Loucy (cell line): ENCODE measurements around the gene TBC1D1.
A peak's percentile ranks its signal among the peaks of the same experiment; 100 is the strongest.

Experiments used
- H2AFZ ChIP-seq: fragments of 200-600 bp; sonication (generic); 2 replicates; pipeline ENCODE4 v1.6.0; 2016; ENCODE audit warnings: antibody characterized with exemption, mild to moderate bottlenecking, low read length, moderate library complexity
- H3F3A ChIP-seq: fragments of 200-600 bp; 2 replicates; pipeline ENCODE4 v1.6.0; 2016; ENCODE audit warnings: antibody characterized with exemption, low read depth, mild to moderate bottlenecking
- H3K27me3 ChIP-seq: fragments of 200-600 bp; sonication (generic); 2 replicates; pipeline ENCODE4 v1.6.1; 2014; ENCODE audit warnings: low read length, mild to moderate bottlenecking; ENCODE audit not compliant: insufficient read depth, poor library complexity, severe bottlenecking
- H3K36me3 ChIP-seq: fragments of 200-600 bp; sonication (generic); 2 replicates; pipeline ENCODE4 v1.6.1; 2016; ENCODE audit warnings: low read length; ENCODE audit not compliant: insufficient read depth
- H3K4me1 ChIP-seq: fragments of 200-600 bp; sonication (generic); 2 replicates; pipeline ENCODE4 v1.5.1; 2014; ENCODE audit warnings: low read length, mild to moderate bottlenecking; ENCODE audit not compliant: insufficient read depth, poor library complexity, severe bottlenecking
- H3K4me2 ChIP-seq: fragments of 200-600 bp; sonication (generic); 2 replicates; pipeline ENCODE4 v1.6.0; 2014; ENCODE audit warnings: antibody characterized with exemption, low read length, low read depth, mild to moderate bottlenecking; ENCODE audit not compliant: poor library complexity, severe bottlenecking
- H3K4me3 ChIP-seq: fragments of 200-600 bp; sonication (generic); 2 replicates; pipeline ENCODE4 v1.5.1; 2014; ENCODE audit warnings: low read length, mild to moderate bottlenecking, mixed read lengths; ENCODE audit not compliant: poor library complexity, severe bottlenecking
- H3K79me2 ChIP-seq: fragments of 200-600 bp; sonication (generic); 2 replicates; pipeline ENCODE4 v1.6.1; 2014; ENCODE audit warnings: low read length; ENCODE audit not compliant: insufficient read depth
- H3K9ac ChIP-seq: fragments of 200-600 bp; sonication (generic); 2 replicates; pipeline ENCODE4 v1.6.0; 2014; ENCODE audit warnings: mild to moderate bottlenecking, low read depth, low read length, moderate library complexity; ENCODE audit not compliant: poor library complexity, severe bottlenecking
- H3K9me2 ChIP-seq: fragments of 200-600 bp; sonication (generic); replicated peaks from 2 replicates; pipeline ENCODE4 v1.6.1; 2016; ENCODE audit warnings: low read depth, low read length, mixed read lengths
- H3K9me3 ChIP-seq: fragments of 200-600 bp; sonication (generic); 2 replicates; pipeline ENCODE4 v1.6.1; 2014; ENCODE audit warnings: mild to moderate bottlenecking, antibody characterized with exemption, low read length, low read depth; ENCODE audit not compliant: insufficient read depth
- H4K20me1 ChIP-seq: fragments of 200-600 bp; sonication (generic); 2 replicates; pipeline ENCODE4 v1.6.0; 2014; ENCODE audit warnings: antibody characterized with exemption, low read length, mild to moderate bottlenecking; ENCODE audit not compliant: insufficient read depth, poor library complexity, severe bottlenecking
- EZH2phosphoT487 ChIP-seq: fragments of 200-600 bp; IDR thresholded peaks from 2 replicates; pipeline ENCODE4 v1.6.1; 2018; ENCODE audit warnings: antibody characterized with exemption, mild to moderate bottlenecking, moderate library complexity, borderline replicate concordance
- TF ChIP-seq, protein P1 (sequence below): fragments of 200-600 bp; sonication (generic); conservative IDR thresholded peaks from 2 replicates; pipeline ENCODE4 v1.5.1; 2014; ENCODE audit warnings: mild to moderate bottlenecking, antibody characterized with exemption, low read length

The TBC1D1 gene

DNA sequence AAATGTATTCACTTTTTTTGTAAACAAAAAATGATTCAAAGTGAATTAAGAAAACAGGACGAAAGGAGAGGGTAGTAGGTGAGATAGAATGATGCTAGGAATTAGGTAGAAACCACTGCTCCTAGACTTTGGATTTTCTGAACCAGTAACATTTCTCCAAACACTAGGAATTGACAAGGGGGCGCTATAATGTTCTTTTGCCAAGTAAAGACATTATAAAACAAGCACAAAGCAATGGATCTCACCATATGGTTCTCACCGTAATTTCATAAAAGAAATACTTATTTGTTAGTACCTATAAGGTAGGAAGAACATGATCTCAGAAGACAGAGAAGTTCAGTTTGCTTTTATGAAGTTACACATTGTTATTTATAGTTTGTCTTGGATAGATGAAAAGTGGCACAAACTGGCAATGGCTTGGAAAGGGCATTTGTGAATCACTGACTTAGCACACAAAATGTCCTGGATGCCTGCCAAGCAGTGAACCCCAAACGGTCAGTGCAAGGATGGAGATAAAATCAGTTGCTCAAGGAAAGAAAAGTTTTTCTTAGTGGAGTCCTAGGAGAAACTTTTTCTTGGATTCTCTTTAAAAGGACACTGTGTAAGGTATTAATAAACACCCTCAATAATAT, 8.1 kb upstream of the TBC1D1 start:
- Histone ChIP-seq H3K9me3 (no peaks in the 10 kb centered on the region), H3K79me2 (no peaks in the 10 kb centered on the region), H3K4me2 (no peak overlapping the region), H2AFZ (no peak overlapping the region), H3F3A (no peaks in the 10 kb centered on the region), H3K9me2 (no peaks in the 10 kb centered on the region), H3K4me1 (peaks cover 8% of the 10 kb centered on the region), H3K36me3 (no peaks in the 10 kb centered on the region), H4K20me1 (no peaks in the 10 kb centered on the region), H3K27me3 (no peaks in the 10 kb centered on the region), H3K4me3 (no peak overlapping the region), H3K9ac (no peak overlapping the region)
- no peak for TF ChIP-seq EZH2phosphoT487
- TF ChIP-seq, protein P1, sequence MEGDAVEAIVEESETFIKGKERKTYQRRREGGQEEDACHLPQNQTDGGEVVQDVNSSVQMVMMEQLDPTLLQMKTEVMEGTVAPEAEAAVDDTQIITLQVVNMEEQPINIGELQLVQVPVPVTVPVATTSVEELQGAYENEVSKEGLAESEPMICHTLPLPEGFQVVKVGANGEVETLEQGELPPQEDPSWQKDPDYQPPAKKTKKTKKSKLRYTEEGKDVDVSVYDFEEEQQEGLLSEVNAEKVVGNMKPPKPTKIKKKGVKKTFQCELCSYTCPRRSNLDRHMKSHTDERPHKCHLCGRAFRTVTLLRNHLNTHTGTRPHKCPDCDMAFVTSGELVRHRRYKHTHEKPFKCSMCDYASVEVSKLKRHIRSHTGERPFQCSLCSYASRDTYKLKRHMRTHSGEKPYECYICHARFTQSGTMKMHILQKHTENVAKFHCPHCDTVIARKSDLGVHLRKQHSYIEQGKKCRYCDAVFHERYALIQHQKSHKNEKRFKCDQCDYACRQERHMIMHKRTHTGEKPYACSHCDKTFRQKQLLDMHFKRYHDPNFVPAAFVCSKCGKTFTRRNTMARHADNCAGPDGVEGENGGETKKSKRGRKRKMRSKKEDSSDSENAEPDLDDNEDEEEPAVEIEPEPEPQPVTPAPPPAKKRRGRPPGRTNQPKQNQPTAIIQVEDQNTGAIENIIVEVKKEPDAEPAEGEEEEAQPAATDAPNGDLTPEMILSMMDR, result peak; percentile 52

DNA sequence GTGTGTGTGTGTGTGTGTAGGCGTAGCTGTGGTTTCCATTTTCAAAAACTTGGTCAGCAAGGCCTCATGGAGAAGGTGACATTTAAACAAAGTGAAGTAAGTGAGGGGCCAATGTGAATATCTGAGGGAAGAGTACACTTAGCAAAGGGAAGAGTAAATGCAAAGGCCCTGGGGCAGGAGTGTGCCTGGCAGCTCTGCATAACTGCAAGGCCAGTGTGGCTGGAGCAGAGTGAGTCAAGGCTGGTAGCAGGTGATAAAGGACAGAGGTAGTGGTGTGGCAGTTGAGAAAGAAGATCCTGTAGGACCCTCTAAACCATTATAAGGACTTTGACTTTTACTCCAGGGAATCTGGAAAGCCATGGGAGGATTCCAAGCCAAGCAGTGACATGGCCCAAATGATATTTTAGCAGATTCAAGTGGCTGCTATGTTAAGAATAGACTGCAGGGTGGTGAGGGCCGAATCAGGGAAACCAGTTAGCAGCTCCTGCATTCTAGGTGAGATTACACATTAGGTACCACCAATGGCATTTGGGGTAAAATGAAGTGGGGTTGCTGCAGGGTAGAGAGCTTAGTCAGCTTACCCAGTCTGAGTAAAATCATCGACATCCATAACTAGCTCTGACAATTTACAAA, 5.9 kb upstream of the TBC1D1 start:
- no peak for TF ChIP-seq EZH2phosphoT487
- TF ChIP-seq, protein P1, result no peak
- H3F3A ChIP-seq, result no peaks in the 10 kb centered on the region
- H3K9me2 ChIP-seq, result no peaks in the 10 kb centered on the region
- no peaks in the 10 kb centered on the region for H3K36me3 ChIP-seq
- H3K4me2 ChIP-seq, result no peak overlapping the region
- H3K27me3 ChIP-seq, result no peaks in the 10 kb centered on the region
- H3K4me1 ChIP-seq, result peaks cover 8% of the 10 kb centered on the region
- no peak overlapping the region for H3K4me3 ChIP-seq
- no peaks in the 10 kb centered on the region for H3K9me3 ChIP-seq
- 0 out of 2 replicates have a peak overlapping the region, but pooled peaks have one; percentile 64 for H2AFZ ChIP-seq
- H3K9ac ChIP-seq, result no peak overlapping the region
- H3K79me2 ChIP-seq, result no peaks in the 10 kb centered on the region
- H4K20me1 ChIP-seq, result no peaks in the 10 kb centered on the region

DNA sequence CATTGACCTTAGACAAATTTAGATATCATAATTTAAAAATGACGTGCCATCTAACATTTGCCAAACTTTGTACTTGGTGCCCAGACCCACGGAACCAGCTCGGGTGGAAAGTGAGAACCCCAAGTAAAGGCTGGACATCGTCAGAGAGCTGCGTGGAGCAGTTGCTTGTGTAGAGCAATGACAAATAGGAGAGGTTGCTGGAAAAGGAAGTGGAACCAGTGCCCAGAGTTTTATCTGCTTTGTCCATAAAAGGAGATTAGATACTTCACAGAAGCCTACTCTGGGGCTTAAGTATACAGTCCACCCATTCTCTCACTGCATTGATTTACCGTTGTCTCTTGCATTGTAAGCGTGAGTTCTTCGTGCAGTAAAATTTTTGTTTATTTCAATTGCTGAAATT, 5.4 kb upstream of the TBC1D1 start:
- no peak for TF ChIP-seq EZH2phosphoT487
- TF ChIP-seq, protein P1, result no peak
- H4K20me1 ChIP-seq, result no peaks in the 10 kb centered on the region
- H3K9me3 ChIP-seq, result no peaks in the 10 kb centered on the region
- peaks cover 8% of the 10 kb centered on the region for H3K4me1 ChIP-seq
- peak overlapping the region; percentile 64; the same call in 1 of the 2 replicates for H2AFZ ChIP-seq
- no peaks in the 10 kb centered on the region for H3K9me2 ChIP-seq
- H3F3A ChIP-seq, result no peaks in the 10 kb centered on the region
- H3K4me3 ChIP-seq, result no peak overlapping the region
- no peak overlapping the region for H3K9ac ChIP-seq
- H3K79me2 ChIP-seq, result no peaks in the 10 kb centered on the region
- no peak overlapping the region for H3K4me2 ChIP-seq
- no peaks in the 10 kb centered on the region for H3K36me3 ChIP-seq
- no peaks in the 10 kb centered on the region for H3K27me3 ChIP-seq
